ENCODE results near the gene CDKAL1.

Gene CDKAL1

DNA sequence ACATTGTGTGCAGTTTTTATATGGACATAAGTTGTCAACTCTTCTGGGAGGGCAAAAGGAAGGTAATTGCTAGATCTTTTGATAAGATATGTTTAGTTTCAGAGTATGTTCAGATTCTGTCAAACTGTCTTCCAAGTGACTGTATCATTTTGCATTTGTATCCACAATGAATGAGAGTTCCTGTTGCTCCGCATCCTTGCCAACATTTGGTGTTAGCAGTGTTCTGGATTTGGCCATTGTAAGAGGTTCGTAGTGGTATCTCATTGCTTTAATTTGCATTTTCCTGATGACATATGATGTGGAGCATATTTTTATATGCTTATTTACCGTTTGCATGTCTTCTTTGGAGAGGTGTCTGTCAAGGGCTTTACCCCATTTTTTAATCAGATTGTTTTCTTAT, 150.2 kb downstream of the CDKAL1 start:
- H3K4me1 ChIP-seq (ENCODE audit: insufficient read depth, poor library complexity, severe bottlenecking) = peaks cover 5% of the 10 kb centered on the region
- no peaks in the 10 kb centered on the region for H3K9me3 ChIP-seq (ENCODE audit: severe bottlenecking)
- H3K36me3 ChIP-seq (ENCODE audit: low read depth) = no peaks in the 10 kb centered on the region
- no peak overlapping the region for H3K4me3 ChIP-seq (ENCODE audit: severe bottlenecking)
- ATAC-seq (ENCODE audit: low read depth) (no peak), DNase-seq (ENCODE audit: low spot score) (no peak)
- no peak for TF ChIP-seq CTCF (IDR thresholded peaks at IDR 0.05; ENCODE audit: poor library complexity, severe bottlenecking)
- H3K27ac ChIP-seq (ENCODE audit: poor library complexity, severe bottlenecking) = no peak overlapping the region
- no peaks in the 10 kb centered on the region for H3K27me3 ChIP-seq (ENCODE audit: insufficient read depth, poor library complexity, severe bottlenecking)

DNA sequence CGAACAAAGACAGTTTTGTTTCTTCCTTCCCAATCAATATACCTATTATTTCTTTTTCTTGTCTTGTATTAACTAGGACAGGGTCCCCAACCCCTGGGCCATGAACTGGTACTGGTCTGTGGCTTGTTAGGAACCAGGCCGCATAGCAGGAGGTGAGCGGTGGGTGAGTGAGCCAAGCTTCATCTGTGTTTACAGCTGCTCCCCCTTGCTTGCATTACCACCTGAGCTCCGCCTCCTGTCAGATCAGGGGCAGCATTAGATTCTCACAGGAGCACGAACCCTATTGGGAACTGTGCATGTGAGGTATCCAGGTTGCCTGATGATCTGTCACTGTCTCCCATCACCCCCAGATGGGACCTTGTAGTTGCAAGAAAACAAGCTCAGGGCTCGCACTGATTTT, 151.9 kb downstream of the CDKAL1 start:
- no peaks in the 10 kb centered on the region for H3K27me3 ChIP-seq (ENCODE audit: insufficient read depth, poor library complexity, severe bottlenecking)
- H3K27ac ChIP-seq (ENCODE audit: poor library complexity, severe bottlenecking) = no peak overlapping the region
- no peaks in the 10 kb centered on the region for H3K36me3 ChIP-seq (ENCODE audit: low read depth)
- peaks cover 5% of the 10 kb centered on the region for H3K4me1 ChIP-seq (ENCODE audit: insufficient read depth, poor library complexity, severe bottlenecking)
- no peak for ATAC-seq (ENCODE audit: low read depth)
- H3K4me3 ChIP-seq (ENCODE audit: severe bottlenecking) = no peak overlapping the region
- no peak for DNase-seq (ENCODE audit: low spot score)
- H3K9me3 ChIP-seq (ENCODE audit: severe bottlenecking) = no peaks in the 10 kb centered on the region
- no peak for TF ChIP-seq CTCF (IDR thresholded peaks at IDR 0.05; ENCODE audit: poor library complexity, severe bottlenecking)

GRCh38 chr6:20687494-20687893, 153.2 kb downstream of the CDKAL1 start:
- ATAC-seq (ENCODE audit: low read depth) = no peak
- Histone ChIP-seq H3K27ac (ENCODE audit: poor library complexity, severe bottlenecking) (no peak overlapping the region), H3K4me3 (ENCODE audit: severe bottlenecking) (no peak overlapping the region), H3K27me3 (ENCODE audit: insufficient read depth, poor library complexity, severe bottlenecking) (no peaks in the 10 kb centered on the region), H3K9me3 (ENCODE audit: severe bottlenecking) (no peaks in the 10 kb centered on the region), H3K36me3 (ENCODE audit: low read depth) (no peaks in the 10 kb centered on the region), H3K4me1 (ENCODE audit: insufficient read depth, poor library complexity, severe bottlenecking) (peaks cover 5% of the 10 kb centered on the region)
- DNase-seq (ENCODE audit: low spot score) = no peak
- TF ChIP-seq CTCF (IDR thresholded peaks at IDR 0.05; ENCODE audit: poor library complexity, severe bottlenecking) = no peak

GRCh38 chr6:20688710-20689500, 154.6 kb downstream of the CDKAL1 start:
- no peaks in the 10 kb centered on the region for H3K9me3 ChIP-seq (ENCODE audit: severe bottlenecking)
- no peak overlapping the region for H3K27ac ChIP-seq (ENCODE audit: poor library complexity, severe bottlenecking)
- H3K4me1 ChIP-seq (ENCODE audit: insufficient read depth, poor library complexity, severe bottlenecking) = peaks cover 10% of the 10 kb centered on the region
- H3K27me3 ChIP-seq (ENCODE audit: insufficient read depth, poor library complexity, severe bottlenecking) = no peaks in the 10 kb centered on the region
- TF ChIP-seq CTCF (IDR thresholded peaks at IDR 0.05; ENCODE audit: poor library complexity, severe bottlenecking) = no peak
- no peak overlapping the region for H3K4me3 ChIP-seq (ENCODE audit: severe bottlenecking)
- peak; percentile 40; the same call in 2 of the 3 replicates for ATAC-seq (ENCODE audit: low read depth)
- no peak for DNase-seq (ENCODE audit: low spot score)
- H3K36me3 ChIP-seq (ENCODE audit: low read depth) = no peaks in the 10 kb centered on the region

GRCh38 chr6:20691185-20691584, 156.9 kb downstream of the CDKAL1 start:
- Histone ChIP-seq H3K27me3 (ENCODE audit: insufficient read depth, poor library complexity, severe bottlenecking) (no peaks in the 10 kb centered on the region), H3K4me1 (ENCODE audit: insufficient read depth, poor library complexity, severe bottlenecking) (peaks cover 10% of the 10 kb centered on the region), H3K4me3 (ENCODE audit: severe bottlenecking) (no peak overlapping the region), H3K27ac (ENCODE audit: poor library complexity, severe bottlenecking) (no peak overlapping the region), H3K36me3 (ENCODE audit: low read depth) (no peaks in the 10 kb centered on the region), H3K9me3 (ENCODE audit: severe bottlenecking) (no peaks in the 10 kb centered on the region)
- DNase-seq (ENCODE audit: low spot score) (no peak), ATAC-seq (ENCODE audit: low read depth) (no peak)
- no peak for TF ChIP-seq CTCF (IDR thresholded peaks at IDR 0.05; ENCODE audit: poor library complexity, severe bottlenecking)
